ENCODE data around the gene DNPH1.
A peak's percentile ranks its signal among the peaks of the same experiment; 100 is the strongest.

The DNPH1 gene

DNA sequence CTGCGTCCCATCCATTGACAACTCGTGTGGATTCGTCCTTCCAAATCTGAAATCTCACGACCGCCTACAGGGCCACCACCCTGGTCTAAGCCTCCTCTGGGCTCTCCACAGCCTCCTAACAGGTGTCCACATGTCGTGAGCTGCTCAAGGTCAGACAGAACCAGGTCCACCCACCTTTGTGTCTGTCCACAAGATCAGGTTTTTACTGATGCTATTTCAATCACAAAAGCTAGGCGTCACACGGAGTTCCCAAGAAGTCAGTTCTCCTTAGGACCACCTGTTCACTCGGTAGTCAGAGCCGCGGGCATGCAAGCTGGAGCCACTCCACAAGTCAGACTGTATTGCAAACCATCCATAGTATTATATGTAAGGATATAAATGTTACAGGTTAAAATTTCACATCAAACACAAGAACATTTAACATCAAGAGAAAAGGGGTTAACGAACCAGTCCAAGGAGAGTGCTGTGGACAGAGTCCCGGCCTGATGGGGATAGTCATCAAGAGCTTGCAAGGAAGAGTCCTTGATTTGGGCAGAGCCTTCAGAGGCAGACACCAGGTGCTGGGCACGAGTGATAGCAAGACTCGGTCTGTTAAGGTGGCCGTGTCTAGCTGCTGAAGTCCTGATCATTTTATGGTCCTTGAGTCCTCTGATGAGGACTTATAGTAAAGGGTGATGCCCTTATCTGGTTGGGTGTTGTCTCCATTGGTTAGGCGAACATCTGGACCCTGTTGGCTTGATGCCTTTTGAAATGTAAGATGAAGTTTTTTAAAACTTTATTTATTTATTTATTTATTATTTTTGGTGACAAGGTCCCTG is 731 bp upstream of the DNPH1 start:
- no peaks in the 10 kb centered on the region for H3K9me3 ChIP-seq (ENCODE audit: control insufficient read depth, insufficient read depth, low read depth, low read length)
- no peak overlapping the region for H3K4me3 ChIP-seq (ENCODE audit: low read depth, low read length)
- POLR2A ChIA-PET, result interaction anchor here (0.6 to 1.9 kb wide), 5 partner anchors 10 to 202 kb away, joined by 3 to 16 read pairs (median 5); no protein-coding TSS in a partner anchor
- H3K27ac ChIP-seq (ENCODE audit: extremely low read depth, low read depth, low read length), result peak overlapping the region; percentile 66; the same call in 1 of the 2 replicates
- CTCF ChIA-PET, result interaction anchor here (0.6 to 3.7 kb wide), 26 partner anchors 8 to 402 kb away, joined by 3 to 25 read pairs (median 5); partner anchors contain the start of genes CUL7, CUL9 and SRF
- no peaks in the 10 kb centered on the region; the same call in 1 of the 2 replicates for H3K4me1 ChIP-seq (ENCODE audit: control insufficient read depth, insufficient read depth, low read length)
- H3K36me3 ChIP-seq (ENCODE audit: control insufficient read depth in 2 of 2, insufficient read depth in 1 of 2, low read length in 2 of 2), result peaks cover 6 to 11% of the 10 kb centered on the region in 2 experiments; a peak in 2 of 3 replicates
- TF ChIP-seq ZXDB (tag by site-specific recombination; IDR thresholded peaks at IDR 0.05) (no peak), ZNF138 (tag by site-specific recombination; IDR thresholded peaks at IDR 0.05; ENCODE audit: borderline replicate concordance) (no peak), WT1 (tag by site-specific recombination; IDR thresholded peaks at IDR 0.05) (no peak), SCRT2 (tag by site-specific recombination; IDR thresholded peaks at IDR 0.05) (peak; percentile 98), SCRT1 (tag by site-specific recombination; IDR thresholded peaks at IDR 0.05; ENCODE audit: borderline replicate concordance) (peak; percentile 92; the same call in 1 of the 2 replicates), ZFHX2 (tag by site-specific recombination; conservative IDR thresholded peaks at IDR 0.05) (no peak)

DNA sequence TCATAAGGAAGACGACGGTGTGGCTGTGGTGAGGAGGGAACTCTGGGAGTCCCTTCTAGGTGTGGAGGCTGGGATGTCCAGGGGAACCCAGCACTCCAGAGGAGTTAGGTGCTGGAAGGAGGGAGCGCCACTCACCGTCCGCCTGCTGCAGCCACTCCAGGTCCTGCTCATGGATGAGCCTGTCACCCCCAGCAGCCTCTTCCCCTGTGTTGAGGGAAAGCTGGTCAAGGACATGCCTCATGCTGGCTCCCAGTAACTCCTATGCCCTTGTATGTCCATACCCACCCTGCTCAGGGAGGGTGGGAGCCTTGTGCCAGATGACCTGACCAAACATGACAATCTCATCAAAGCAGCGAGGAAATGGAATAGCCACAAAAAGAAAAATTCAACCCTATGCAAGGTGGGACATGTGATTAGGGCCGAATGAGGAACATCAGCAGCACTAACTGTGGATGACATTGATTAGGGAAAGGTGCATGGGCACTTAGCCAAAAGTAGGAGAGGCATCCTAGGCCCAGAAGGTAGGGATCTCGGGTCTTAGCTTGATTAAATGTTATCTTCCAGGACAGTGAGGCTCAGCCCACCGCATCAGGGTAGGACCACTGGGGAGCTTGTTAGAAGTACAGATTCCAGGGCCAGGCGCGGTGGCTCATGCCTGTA is 3.0 kb downstream of the DNPH1 start:
- H3K27ac ChIP-seq (ENCODE audit: extremely low read depth, low read depth, low read length), result no peak overlapping the region
- peaks cover 6 to 29% of the 10 kb centered on the region in 2 experiments; a peak in 2 of 3 replicates for H3K36me3 ChIP-seq (ENCODE audit: control insufficient read depth in 2 of 2, insufficient read depth in 1 of 2, low read length in 2 of 2)
- CTCF ChIA-PET, result no interaction called here
- POLR2A ChIA-PET, result interaction anchor here (0.7 to 1.8 kb wide), 3 partner anchors 12 to 251 kb away, joined by 3 to 9 read pairs (median 6); partner anchors contain the start of genes CUL9 and TJAP1
- H3K9me3 ChIP-seq (ENCODE audit: control insufficient read depth, insufficient read depth, low read depth, low read length), result no peaks in the 10 kb centered on the region
- H3K4me1 ChIP-seq (ENCODE audit: control insufficient read depth, insufficient read depth, low read length), result no peaks in the 10 kb centered on the region; the same call in 1 of the 2 replicates
- no peak overlapping the region for H3K4me3 ChIP-seq (ENCODE audit: low read depth, low read length)
- TF ChIP-seq ZNF791 (tag by site-specific recombination; IDR thresholded peaks at IDR 0.05) (no peak), ZBTB17 (tag by site-specific recombination; IDR thresholded peaks at IDR 0.05) (no peak), ZNF660 (tag by site-specific recombination; IDR thresholded peaks at IDR 0.05) (no peak), ZNF768 (tag by site-specific recombination; IDR thresholded peaks at IDR 0.05) (no peak), ZFP3 (tag by site-specific recombination; IDR thresholded peaks at IDR 0.05; ENCODE audit: low read depth) (no peak), ZNF112 (tag by site-specific recombination; IDR thresholded peaks at IDR 0.05) (no peak), ZBTB48 (tag by site-specific recombination; IDR thresholded peaks at IDR 0.05) (no peak), MZF1 (tag by site-specific recombination; IDR thresholded peaks at IDR 0.05; ENCODE audit: borderline replicate concordance) (no peak)
- TF ChIP-seq, protein P1, sequence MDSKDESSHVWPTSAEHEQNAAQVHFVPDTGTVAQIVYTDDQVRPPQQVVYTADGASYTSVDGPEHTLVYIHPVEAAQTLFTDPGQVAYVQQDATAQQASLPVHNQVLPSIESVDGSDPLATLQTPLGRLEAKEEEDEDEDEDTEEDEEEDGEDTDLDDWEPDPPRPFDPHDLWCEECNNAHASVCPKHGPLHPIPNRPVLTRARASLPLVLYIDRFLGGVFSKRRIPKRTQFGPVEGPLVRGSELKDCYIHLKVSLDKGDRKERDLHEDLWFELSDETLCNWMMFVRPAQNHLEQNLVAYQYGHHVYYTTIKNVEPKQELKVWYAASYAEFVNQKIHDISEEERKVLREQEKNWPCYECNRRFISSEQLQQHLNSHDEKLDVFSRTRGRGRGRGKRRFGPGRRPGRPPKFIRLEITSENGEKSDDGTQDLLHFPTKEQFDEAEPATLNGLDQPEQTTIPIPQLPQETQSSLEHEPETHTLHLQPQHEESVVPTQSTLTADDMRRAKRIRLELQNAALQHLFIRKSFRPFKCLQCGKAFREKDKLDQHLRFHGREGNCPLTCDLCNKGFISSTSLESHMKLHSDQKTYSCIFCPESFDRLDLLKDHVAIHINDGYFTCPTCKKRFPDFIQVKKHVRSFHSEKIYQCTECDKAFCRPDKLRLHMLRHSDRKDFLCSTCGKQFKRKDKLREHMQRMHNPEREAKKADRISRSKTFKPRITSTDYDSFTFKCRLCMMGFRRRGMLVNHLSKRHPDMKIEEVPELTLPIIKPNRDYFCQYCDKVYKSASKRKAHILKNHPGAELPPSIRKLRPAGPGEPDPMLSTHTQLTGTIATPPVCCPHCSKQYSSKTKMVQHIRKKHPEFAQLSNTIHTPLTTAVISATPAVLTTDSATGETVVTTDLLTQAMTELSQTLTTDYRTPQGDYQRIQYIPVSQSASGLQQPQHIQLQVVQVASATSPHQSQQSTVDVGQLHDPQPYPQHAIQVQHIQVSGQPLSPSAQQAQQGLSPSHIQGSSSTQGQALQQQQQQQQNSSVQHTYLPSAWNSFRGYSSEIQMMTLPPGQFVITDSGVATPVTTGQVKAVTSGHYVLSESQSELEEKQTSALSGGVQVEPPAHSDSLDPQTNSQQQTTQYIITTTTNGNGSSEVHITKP (tag by site-specific recombination; IDR thresholded peaks at IDR 0.05), result no peak
- TF ChIP-seq, protein P2, sequence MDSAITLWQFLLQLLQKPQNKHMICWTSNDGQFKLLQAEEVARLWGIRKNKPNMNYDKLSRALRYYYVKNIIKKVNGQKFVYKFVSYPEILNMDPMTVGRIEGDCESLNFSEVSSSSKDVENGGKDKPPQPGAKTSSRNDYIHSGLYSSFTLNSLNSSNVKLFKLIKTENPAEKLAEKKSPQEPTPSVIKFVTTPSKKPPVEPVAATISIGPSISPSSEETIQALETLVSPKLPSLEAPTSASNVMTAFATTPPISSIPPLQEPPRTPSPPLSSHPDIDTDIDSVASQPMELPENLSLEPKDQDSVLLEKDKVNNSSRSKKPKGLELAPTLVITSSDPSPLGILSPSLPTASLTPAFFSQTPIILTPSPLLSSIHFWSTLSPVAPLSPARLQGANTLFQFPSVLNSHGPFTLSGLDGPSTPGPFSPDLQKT (IDR thresholded peaks at IDR 0.05; ENCODE audit: borderline replicate concordance, low read depth, low read length), result no peak
- TF ChIP-seq, protein P3, sequence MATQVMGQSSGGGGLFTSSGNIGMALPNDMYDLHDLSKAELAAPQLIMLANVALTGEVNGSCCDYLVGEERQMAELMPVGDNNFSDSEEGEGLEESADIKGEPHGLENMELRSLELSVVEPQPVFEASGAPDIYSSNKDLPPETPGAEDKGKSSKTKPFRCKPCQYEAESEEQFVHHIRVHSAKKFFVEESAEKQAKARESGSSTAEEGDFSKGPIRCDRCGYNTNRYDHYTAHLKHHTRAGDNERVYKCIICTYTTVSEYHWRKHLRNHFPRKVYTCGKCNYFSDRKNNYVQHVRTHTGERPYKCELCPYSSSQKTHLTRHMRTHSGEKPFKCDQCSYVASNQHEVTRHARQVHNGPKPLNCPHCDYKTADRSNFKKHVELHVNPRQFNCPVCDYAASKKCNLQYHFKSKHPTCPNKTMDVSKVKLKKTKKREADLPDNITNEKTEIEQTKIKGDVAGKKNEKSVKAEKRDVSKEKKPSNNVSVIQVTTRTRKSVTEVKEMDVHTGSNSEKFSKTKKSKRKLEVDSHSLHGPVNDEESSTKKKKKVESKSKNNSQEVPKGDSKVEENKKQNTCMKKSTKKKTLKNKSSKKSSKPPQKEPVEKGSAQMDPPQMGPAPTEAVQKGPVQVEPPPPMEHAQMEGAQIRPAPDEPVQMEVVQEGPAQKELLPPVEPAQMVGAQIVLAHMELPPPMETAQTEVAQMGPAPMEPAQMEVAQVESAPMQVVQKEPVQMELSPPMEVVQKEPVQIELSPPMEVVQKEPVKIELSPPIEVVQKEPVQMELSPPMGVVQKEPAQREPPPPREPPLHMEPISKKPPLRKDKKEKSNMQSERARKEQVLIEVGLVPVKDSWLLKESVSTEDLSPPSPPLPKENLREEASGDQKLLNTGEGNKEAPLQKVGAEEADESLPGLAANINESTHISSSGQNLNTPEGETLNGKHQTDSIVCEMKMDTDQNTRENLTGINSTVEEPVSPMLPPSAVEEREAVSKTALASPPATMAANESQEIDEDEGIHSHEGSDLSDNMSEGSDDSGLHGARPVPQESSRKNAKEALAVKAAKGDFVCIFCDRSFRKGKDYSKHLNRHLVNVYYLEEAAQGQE (tag by site-specific recombination; IDR thresholded peaks at IDR 0.05), result no peak
- TF ChIP-seq, protein P4, sequence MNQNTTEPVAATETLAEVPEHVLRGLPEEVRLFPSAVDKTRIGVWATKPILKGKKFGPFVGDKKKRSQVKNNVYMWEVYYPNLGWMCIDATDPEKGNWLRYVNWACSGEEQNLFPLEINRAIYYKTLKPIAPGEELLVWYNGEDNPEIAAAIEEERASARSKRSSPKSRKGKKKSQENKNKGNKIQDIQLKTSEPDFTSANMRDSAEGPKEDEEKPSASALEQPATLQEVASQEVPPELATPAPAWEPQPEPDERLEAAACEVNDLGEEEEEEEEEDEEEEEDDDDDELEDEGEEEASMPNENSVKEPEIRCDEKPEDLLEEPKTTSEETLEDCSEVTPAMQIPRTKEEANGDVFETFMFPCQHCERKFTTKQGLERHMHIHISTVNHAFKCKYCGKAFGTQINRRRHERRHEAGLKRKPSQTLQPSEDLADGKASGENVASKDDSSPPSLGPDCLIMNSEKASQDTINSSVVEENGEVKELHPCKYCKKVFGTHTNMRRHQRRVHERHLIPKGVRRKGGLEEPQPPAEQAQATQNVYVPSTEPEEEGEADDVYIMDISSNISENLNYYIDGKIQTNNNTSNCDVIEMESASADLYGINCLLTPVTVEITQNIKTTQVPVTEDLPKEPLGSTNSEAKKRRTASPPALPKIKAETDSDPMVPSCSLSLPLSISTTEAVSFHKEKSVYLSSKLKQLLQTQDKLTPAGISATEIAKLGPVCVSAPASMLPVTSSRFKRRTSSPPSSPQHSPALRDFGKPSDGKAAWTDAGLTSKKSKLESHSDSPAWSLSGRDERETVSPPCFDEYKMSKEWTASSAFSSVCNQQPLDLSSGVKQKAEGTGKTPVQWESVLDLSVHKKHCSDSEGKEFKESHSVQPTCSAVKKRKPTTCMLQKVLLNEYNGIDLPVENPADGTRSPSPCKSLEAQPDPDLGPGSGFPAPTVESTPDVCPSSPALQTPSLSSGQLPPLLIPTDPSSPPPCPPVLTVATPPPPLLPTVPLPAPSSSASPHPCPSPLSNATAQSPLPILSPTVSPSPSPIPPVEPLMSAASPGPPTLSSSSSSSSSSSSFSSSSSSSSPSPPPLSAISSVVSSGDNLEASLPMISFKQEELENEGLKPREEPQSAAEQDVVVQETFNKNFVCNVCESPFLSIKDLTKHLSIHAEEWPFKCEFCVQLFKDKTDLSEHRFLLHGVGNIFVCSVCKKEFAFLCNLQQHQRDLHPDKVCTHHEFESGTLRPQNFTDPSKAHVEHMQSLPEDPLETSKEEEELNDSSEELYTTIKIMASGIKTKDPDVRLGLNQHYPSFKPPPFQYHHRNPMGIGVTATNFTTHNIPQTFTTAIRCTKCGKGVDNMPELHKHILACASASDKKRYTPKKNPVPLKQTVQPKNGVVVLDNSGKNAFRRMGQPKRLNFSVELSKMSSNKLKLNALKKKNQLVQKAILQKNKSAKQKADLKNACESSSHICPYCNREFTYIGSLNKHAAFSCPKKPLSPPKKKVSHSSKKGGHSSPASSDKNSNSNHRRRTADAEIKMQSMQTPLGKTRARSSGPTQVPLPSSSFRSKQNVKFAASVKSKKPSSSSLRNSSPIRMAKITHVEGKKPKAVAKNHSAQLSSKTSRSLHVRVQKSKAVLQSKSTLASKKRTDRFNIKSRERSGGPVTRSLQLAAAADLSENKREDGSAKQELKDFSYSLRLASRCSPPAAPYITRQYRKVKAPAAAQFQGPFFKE (tag by site-specific recombination; IDR thresholded peaks at IDR 0.05; ENCODE audit: borderline replicate concordance), result no peak

All from HEK293 (cell line).